ENCODE measurements around the gene CAB39.

DNA sequence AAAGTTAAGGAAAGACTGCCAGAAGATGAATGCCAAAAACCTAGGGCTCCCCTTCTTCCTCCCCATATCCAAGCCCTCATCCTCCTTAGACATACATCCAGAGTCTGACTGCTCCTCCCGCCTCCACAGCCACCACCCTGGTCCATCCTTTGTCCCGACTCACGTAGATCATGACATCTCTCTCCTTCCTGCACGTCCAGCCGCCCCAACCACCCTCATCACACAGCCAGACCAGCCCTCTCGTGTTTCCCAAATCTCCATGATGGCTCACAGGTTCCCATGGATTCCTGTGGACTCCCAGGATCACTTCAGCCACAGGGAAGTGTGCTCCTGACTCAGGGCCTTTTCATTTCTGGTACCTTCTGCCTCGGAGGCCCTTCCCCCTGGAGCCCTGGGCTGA is 47.8 kb upstream of the CAB39 start:
- TF ChIP-seq, protein P1, sequence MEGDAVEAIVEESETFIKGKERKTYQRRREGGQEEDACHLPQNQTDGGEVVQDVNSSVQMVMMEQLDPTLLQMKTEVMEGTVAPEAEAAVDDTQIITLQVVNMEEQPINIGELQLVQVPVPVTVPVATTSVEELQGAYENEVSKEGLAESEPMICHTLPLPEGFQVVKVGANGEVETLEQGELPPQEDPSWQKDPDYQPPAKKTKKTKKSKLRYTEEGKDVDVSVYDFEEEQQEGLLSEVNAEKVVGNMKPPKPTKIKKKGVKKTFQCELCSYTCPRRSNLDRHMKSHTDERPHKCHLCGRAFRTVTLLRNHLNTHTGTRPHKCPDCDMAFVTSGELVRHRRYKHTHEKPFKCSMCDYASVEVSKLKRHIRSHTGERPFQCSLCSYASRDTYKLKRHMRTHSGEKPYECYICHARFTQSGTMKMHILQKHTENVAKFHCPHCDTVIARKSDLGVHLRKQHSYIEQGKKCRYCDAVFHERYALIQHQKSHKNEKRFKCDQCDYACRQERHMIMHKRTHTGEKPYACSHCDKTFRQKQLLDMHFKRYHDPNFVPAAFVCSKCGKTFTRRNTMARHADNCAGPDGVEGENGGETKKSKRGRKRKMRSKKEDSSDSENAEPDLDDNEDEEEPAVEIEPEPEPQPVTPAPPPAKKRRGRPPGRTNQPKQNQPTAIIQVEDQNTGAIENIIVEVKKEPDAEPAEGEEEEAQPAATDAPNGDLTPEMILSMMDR (conservative IDR thresholded peaks at IDR 0.05; ENCODE audit: low read depth, low read length) = no peak
- TF ChIP-seq EZH2 (IDR thresholded peaks at IDR 0.05; ENCODE audit: low read length, unreplicated experiment) (no peak), EZH2phosphoT487 (IDR thresholded peaks at IDR 0.05; ENCODE audit: borderline replicate concordance, low read length) (no peak)

Measured in PC-3 (cell line).